Neural cell (in vitro differentiated cells): ENCODE measurements around the gene GSTP1. TPM values are rescaled to one million over a fixed set of nuclear protein-coding genes. Genes with fewer than 3 reads are reported as not detected.

Experiments
- H2AFZ ChIP-seq: fragments of 200-600, 300-800 bp; sonication (generic), shearing (Covaris generic); 2 replicates; pipeline ENCODE4 v1.6.0; 2014; ENCODE audit warnings: low read depth, mild to moderate bottlenecking, antibody characterized with exemption, low read length, moderate library complexity
- H3F3A ChIP-seq: fragments of 200-600 bp; shearing (Covaris generic); 2 replicates; pipeline ENCODE4 v1.6.1; 2016; ENCODE audit warnings: mild to moderate bottlenecking, moderate library complexity, mixed read lengths, antibody characterized with exemption, low read length; ENCODE audit not compliant: insufficient read depth, poor library complexity, severe bottlenecking
- H3K27ac ChIP-seq: fragments of 200-600, 300-800 bp; sonication (generic), shearing (Covaris generic); 2 replicates; pipeline ENCODE4 v1.5.1; 2014; ENCODE audit warnings: mild to moderate bottlenecking, low read length, moderate library complexity
- H3K27me3 ChIP-seq: fragments of 300-800, 200-600 bp; sonication (generic), shearing (Covaris generic); 2 replicates; pipeline ENCODE4 v1.6.0; 2014; ENCODE audit warnings: mild to moderate bottlenecking, low read depth, low read length, moderate library complexity; ENCODE audit not compliant: insufficient read depth
- H3K36me3 ChIP-seq: fragments of 300-800, 200-600 bp; sonication (generic), shearing (Covaris generic); 2 replicates; pipeline ENCODE4 v1.5.1; 2014; ENCODE audit warnings: mild to moderate bottlenecking, antibody characterized with exemption, low read length, moderate library complexity; ENCODE audit not compliant: insufficient read depth
- H3K4me2 ChIP-seq: fragments of 300-800, 200-600 bp; sonication (generic), shearing (Covaris generic); 2 replicates; pipeline ENCODE4 v1.6.0; 2014; ENCODE audit warnings: mild to moderate bottlenecking, low read length
- H3K4me3 ChIP-seq: fragments of 300-800, 200-600 bp; sonication (generic), shearing (Covaris generic); 2 replicates; pipeline ENCODE4 v1.5.1; 2014; ENCODE audit warnings: mild to moderate bottlenecking, low read length, moderate library complexity
- H3K79me2 ChIP-seq: fragments of 200-600 bp; shearing (Covaris generic); replicated peaks from 2 replicates; pipeline ENCODE4 v1.6.0; 2014; ENCODE audit warnings: mild to moderate bottlenecking, low read length, moderate library complexity; ENCODE audit not compliant: insufficient read depth
- H3K9ac ChIP-seq: fragments of 300-800, 200-600 bp; sonication (generic), shearing (Covaris generic); 2 replicates; pipeline ENCODE4 v1.6.1; 2016; ENCODE audit warnings: mild to moderate bottlenecking, low read length, mixed read lengths
- H3K9me2 ChIP-seq: fragments of 200-600 bp; shearing (Covaris generic); 2 replicates; pipeline ENCODE4 v1.6.1; 2016; ENCODE audit warnings: mild to moderate bottlenecking, low read length, mixed read lengths; ENCODE audit not compliant: insufficient read depth
- H3K9me3 ChIP-seq: fragments of 200-600, 300-800 bp; sonication (generic), shearing (Covaris generic); 2 replicates; pipeline ENCODE4 v1.6.1; 2016; ENCODE audit warnings: mild to moderate bottlenecking, mixed run types, low read length, moderate library complexity, mixed read lengths
- H4K20me1 ChIP-seq: fragments of 200-600 bp; shearing (Covaris generic); 2 replicates; pipeline ENCODE4 v1.6.1; 2016; ENCODE audit warnings: mild to moderate bottlenecking, mixed run types; ENCODE audit not compliant: insufficient read depth
- CTCF ChIP-seq: fragments of 450-650 bp; IDR thresholded peaks from 2 replicates; pipeline ENCODE4 v1.5.1; 2014; ENCODE audit warnings: antibody characterized with exemption, mild to moderate bottlenecking, moderate library complexity; ENCODE audit not compliant: poor library complexity, severe bottlenecking
- EP300 ChIP-seq: fragments of 450-650 bp; conservative IDR thresholded peaks from 2 replicates; pipeline ENCODE4 v1.6.1; 2014; ENCODE audit warnings: antibody characterized with exemption, mild to moderate bottlenecking, moderate library complexity; ENCODE audit not compliant: poor library complexity, severe bottlenecking
- EZH2 ChIP-seq: fragments of 200-600, 300-800 bp; shearing (Covaris generic), sonication (generic); IDR thresholded peaks from 2 replicates; pipeline ENCODE4 v1.6.1; 2014; ENCODE audit warnings: antibody characterized with exemption, low read length, borderline replicate concordance, mild to moderate bottlenecking; ENCODE audit not compliant: insufficient read depth, poor library complexity, severe bottlenecking
- MXI1 ChIP-seq: fragments of 450-650 bp; conservative IDR thresholded peaks from 2 replicates; pipeline ENCODE4 v1.6.1; 2014; ENCODE audit warnings: antibody characterized with exemption, mild to moderate bottlenecking; ENCODE audit not compliant: poor library complexity, severe bottlenecking
- POLR2AphosphoS5 ChIP-seq: IDR thresholded peaks from 2 replicates; pipeline ENCODE4 v1.6.1; 2012
- RAD21 ChIP-seq: fragments of 450-650 bp; conservative IDR thresholded peaks from 2 replicates; pipeline ENCODE4 v1.6.1; 2014; ENCODE audit warnings: antibody characterized with exemption, mild to moderate bottlenecking, moderate library complexity
- REST ChIP-seq: IDR thresholded peaks from 2 replicates; pipeline ENCODE4 v1.6.1; 2012; ENCODE audit warnings: borderline replicate concordance
- SMC3 ChIP-seq: fragments of 450-650 bp; conservative IDR thresholded peaks from 2 replicates; pipeline ENCODE4 v1.6.1; 2014; ENCODE audit warnings: antibody characterized with exemption, mild to moderate bottlenecking, moderate library complexity; ENCODE audit not compliant: poor library complexity
- TAF1 ChIP-seq: IDR thresholded peaks from 2 replicates; pipeline ENCODE4 v1.6.1; 2012; ENCODE audit warnings: low read depth
- polyA plus RNA-seq: library from polyadenylated mRNA; depleted of rRNA; stranded (reverse); fragments of >200 nt; gene quantifications from 2 replicates; pipeline ENCODE4 v1.2.3, GENCODE V29; 2014

The GSTP1 gene
- polyA plus RNA-seq, 1 donor from 2014 or later: 94.6 TPM

- H2AFZ ChIP-seq: no peak overlapping the region
Observed at GRCh38 chr11:67592880-67593564, 9.4 kb downstream of the GSTP1 start.

GRCh38 chr11:67593565-67593905 lies 9.9 kb downstream of the GSTP1 start:
- Histone ChIP-seq H3K79me2 (no peaks in the 10 kb centered on the region), H4K20me1 (no peaks in the 10 kb centered on the region), H3F3A (no peaks in the 10 kb centered on the region), H3K36me3 (no peaks in the 10 kb centered on the region), H3K9ac (no peak overlapping the region), H3K27ac (no peak overlapping the region), H3K4me2 (no peak overlapping the region), H3K9me2 (no peaks in the 10 kb centered on the region), H2AFZ (no peak overlapping the region), H3K4me3 (no peak overlapping the region), H3K9me3 (no peaks in the 10 kb centered on the region), H3K27me3 (no peaks in the 10 kb centered on the region)
- TF ChIP-seq SMC3 (no peak), CTCF (no peak), RAD21 (no peak), REST (no peak), POLR2AphosphoS5 (no peak), EP300 (no peak)

More at GRCh38 chr11:67592880-67593564, 9.4 kb downstream of the GSTP1 start:
- Histone ChIP-seq H3K9me3 (no peaks in the 10 kb centered on the region), H3K36me3 (no peaks in the 10 kb centered on the region), H4K20me1 (no peaks in the 10 kb centered on the region), H3F3A (no peaks in the 10 kb centered on the region), H3K27me3 (no peaks in the 10 kb centered on the region), H3K9me2 (no peaks in the 10 kb centered on the region), H3K4me2 (no peak overlapping the region), H3K9ac (no peak overlapping the region), H3K4me3 (no peak overlapping the region), H3K79me2 (no peaks in the 10 kb centered on the region), H3K27ac (no peak overlapping the region)
- TF ChIP-seq EP300 (no peak), RAD21 (no peak), TAF1 (no peak), CTCF (no peak), MXI1 (no peak), EZH2 (no peak), SMC3 (no peak), POLR2AphosphoS5 (no peak), REST (no peak)
